DND-41 (cell line): ENCODE measurements around the gene BPIFB4.
"Not testable (repeated sequence)": the region's sequence is repeated elsewhere in the genome, so short reads cannot be mapped to it uniquely, and the experiment has no call there.

ENCODE experiments used
- ATAC-seq: fragments of 200-7000 bp; cut with Tn5 transposase; 3 replicates; pipeline ENCODE4 v1.9.1; 2021; ENCODE audit warnings: low read depth; ENCODE audit not compliant: insufficient read depth
- DNase-seq: peaks from one replicate; pipeline ENCODE4 v3.0.0-alpha.2; 2020
- H2AFZ ChIP-seq: 2 replicates; pipeline ENCODE4 v1.6.0; 2012; ENCODE audit warnings: low read depth, low read length
- H3K27ac ChIP-seq: 2 replicates; pipeline ENCODE4 v1.5.1; 2012; ENCODE audit warnings: low read length, inconsistent platforms
- H3K27me3 ChIP-seq: fragments of 200-600 bp; sonication (generic); 2 replicates; pipeline ENCODE4 v1.6.0; 2012; ENCODE audit warnings: low read length, mild to moderate bottlenecking, inconsistent platforms; ENCODE audit not compliant: insufficient read depth, poor library complexity
- H3K36me3 ChIP-seq: 2 replicates; pipeline ENCODE4 v1.5.1; 2012; ENCODE audit warnings: low read length, inconsistent platforms; ENCODE audit not compliant: insufficient read depth
- H3K4me1 ChIP-seq: 2 replicates; pipeline ENCODE4 v1.5.1; 2012; ENCODE audit warnings: mild to moderate bottlenecking, low read length; ENCODE audit not compliant: insufficient read depth
- H3K4me2 ChIP-seq: 2 replicates; pipeline ENCODE4 v1.6.0; 2012; ENCODE audit warnings: mild to moderate bottlenecking, moderate library complexity, low read length, inconsistent platforms; ENCODE audit not compliant: insufficient read depth
- H3K4me3 ChIP-seq, 2 experiments: fragments of 200-600 bp in 1 of 2; shearing (Covaris generic) in 1 of 2; 2 replicates each; pipeline ENCODE4 v1.5.1; 2012 to 2016; ENCODE audit warnings: inconsistent platforms in 2 of 2, low read length in 2 of 2, mild to moderate bottlenecking in 2 of 2, low read depth in 1 of 2, moderate library complexity in 1 of 2
- H3K79me2 ChIP-seq: 2 replicates; pipeline ENCODE4 v1.6.0; 2012; ENCODE audit warnings: low read length, inconsistent platforms; ENCODE audit not compliant: insufficient read depth
- H3K9ac ChIP-seq: 2 replicates; pipeline ENCODE4 v1.6.0; 2012; ENCODE audit warnings: low read depth, mild to moderate bottlenecking, inconsistent platforms, low read length, moderate library complexity
- H3K9me3 ChIP-seq: 2 replicates; pipeline ENCODE4 v1.5.1; 2012; ENCODE audit warnings: low read length, moderate library complexity, mild to moderate bottlenecking, inconsistent platforms; ENCODE audit not compliant: insufficient read depth, severe bottlenecking
- H4K20me1 ChIP-seq: 2 replicates; pipeline ENCODE4 v1.6.0; 2012; ENCODE audit warnings: low read length; ENCODE audit not compliant: insufficient read depth
- EZH2 ChIP-seq: IDR thresholded peaks from 3 replicates; pipeline ENCODE4 v1.6.1; 2012; ENCODE audit warnings: borderline replicate concordance, low read depth, mild to moderate bottlenecking, moderate library complexity, low read length, inconsistent platforms; ENCODE audit not compliant: severe bottlenecking
- TF ChIP-seq, protein P1 (sequence below): IDR thresholded peaks from 2 replicates; pipeline ENCODE4 v1.5.1; 2012; ENCODE audit warnings: borderline replicate concordance, low read length, moderate library complexity, mild to moderate bottlenecking; ENCODE audit not compliant: poor library complexity, severe bottlenecking; ENCODE audit errors: extremely low read depth

Gene BPIFB4

DNA sequence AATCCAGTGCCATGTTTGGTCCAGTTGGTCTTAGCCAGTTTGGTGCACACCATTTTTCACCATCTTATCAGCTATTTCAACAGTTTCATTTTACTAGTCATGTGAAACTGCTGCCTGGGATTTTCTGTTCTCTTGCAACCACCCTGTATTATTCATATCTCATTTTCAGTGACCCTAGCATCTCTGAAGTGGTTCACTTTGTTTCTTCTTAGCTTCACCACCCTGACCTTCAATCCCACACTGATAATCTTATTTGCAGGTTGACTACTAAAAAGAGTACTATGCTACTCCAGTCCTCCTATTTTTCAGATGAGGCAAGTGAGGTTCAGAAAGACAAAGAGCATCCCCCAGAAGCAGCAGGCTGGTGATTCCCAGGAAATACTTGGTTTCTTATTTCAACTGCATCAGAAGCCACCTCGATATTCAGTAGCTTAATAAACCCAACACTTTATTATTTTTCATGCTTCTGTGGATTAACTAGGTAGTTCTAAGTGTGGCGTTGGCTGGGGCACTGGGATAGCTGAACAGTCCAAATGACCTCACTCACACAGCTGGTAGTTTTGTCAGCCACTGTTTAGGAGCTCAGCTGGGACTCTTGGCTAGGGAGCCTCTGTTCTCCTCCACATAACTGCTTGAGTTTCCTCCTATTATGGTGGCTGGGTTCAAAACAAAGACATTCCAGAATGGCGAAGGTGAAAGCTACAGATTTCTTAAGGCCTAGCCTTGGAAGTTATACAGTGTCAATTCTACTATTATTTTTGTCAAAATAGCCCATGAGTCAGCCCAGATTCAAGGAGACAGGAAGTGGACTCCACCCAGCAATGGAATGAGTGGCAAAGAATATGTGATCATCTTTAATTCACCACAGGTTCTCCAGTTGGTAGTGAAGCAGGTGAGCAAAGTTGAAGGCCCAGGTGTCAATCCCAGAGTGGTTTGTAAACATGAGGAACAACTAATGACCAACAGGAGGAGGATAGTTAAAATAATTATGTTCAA is 40.6 kb downstream of the BPIFB4 start:
- TF ChIP-seq EZH2, result no peak
- TF ChIP-seq, protein P1, sequence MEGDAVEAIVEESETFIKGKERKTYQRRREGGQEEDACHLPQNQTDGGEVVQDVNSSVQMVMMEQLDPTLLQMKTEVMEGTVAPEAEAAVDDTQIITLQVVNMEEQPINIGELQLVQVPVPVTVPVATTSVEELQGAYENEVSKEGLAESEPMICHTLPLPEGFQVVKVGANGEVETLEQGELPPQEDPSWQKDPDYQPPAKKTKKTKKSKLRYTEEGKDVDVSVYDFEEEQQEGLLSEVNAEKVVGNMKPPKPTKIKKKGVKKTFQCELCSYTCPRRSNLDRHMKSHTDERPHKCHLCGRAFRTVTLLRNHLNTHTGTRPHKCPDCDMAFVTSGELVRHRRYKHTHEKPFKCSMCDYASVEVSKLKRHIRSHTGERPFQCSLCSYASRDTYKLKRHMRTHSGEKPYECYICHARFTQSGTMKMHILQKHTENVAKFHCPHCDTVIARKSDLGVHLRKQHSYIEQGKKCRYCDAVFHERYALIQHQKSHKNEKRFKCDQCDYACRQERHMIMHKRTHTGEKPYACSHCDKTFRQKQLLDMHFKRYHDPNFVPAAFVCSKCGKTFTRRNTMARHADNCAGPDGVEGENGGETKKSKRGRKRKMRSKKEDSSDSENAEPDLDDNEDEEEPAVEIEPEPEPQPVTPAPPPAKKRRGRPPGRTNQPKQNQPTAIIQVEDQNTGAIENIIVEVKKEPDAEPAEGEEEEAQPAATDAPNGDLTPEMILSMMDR, result no peak
- Histone ChIP-seq H3K36me3 (no peaks in the 10 kb centered on the region), H3K4me3 (no peak overlapping the region), H3K4me1 (no peaks in the 10 kb centered on the region), H3K27me3 (no peaks in the 10 kb centered on the region), H3K27ac (no peak overlapping the region), H3K9me3 (no peaks in the 10 kb centered on the region), H2AFZ (no peak overlapping the region), H3K9ac (no peak overlapping the region), H4K20me1 (no peaks in the 10 kb centered on the region), H3K4me2 (no peak overlapping the region), H3K79me2 (no peaks in the 10 kb centered on the region)
- no peak for DNase-seq
- ATAC-seq, result no peak

DNA sequence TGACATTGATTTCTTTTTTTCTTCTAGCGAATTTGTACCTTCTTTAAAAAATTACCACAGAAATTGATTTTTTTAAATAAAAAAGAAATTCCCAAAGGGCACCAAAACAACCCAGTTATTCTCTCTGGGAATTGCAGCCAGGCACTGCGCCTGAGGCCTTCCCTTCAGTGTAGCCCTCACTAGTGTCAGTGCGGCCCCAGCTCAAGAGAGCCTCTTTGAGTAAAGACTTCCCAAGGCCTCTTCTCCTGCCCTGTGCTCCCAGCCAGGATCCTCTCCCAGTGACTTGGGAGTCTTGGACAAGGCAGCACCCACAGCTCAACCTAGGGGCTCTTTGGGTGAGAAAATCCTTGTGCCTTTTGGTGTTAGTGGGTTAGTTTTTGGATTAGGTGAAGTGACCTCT is 41.5 kb downstream of the BPIFB4 start:
- no peak overlapping the region for H3K4me3 ChIP-seq
- H3K9ac ChIP-seq, result no peak overlapping the region
- TF ChIP-seq EZH2, result no peak
- TF ChIP-seq, protein P1, result no peak
- H3K4me1 ChIP-seq, result no peaks in the 10 kb centered on the region
- DNase-seq, result no peak
- no peaks in the 10 kb centered on the region for H4K20me1 ChIP-seq
- no peaks in the 10 kb centered on the region for H3K27me3 ChIP-seq
- ATAC-seq, result no peak
- no peaks in the 10 kb centered on the region for H3K79me2 ChIP-seq
- no peaks in the 10 kb centered on the region for H3K36me3 ChIP-seq
- no peak overlapping the region for H3K27ac ChIP-seq
- no peak overlapping the region for H2AFZ ChIP-seq
- H3K9me3 ChIP-seq, result no peaks in the 10 kb centered on the region
- no peak overlapping the region for H3K4me2 ChIP-seq

DNA sequence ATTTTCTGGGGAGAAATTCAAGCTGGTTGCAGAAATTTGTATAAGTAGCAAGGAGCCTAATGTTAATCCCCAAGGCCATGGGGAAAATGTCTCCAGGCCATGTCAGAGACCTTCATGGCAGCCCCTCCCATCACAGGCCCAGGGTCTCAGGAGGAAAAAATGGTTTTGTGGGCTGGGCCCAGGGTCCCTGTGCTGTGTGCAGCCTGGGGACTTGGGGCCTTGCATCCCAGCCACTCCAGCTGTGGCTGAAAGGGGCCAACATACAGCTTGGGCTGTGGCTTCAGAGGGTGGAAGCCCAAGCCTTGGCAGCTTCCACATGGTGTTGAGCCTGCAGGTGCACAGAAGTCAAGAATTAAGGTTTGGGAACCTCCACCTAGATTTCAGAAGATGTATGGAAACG is 42.9 kb downstream of the BPIFB4 start:
- not testable (repeated sequence) for H4K20me1 ChIP-seq, DNase-seq, ATAC-seq, H3K27ac ChIP-seq, H3K36me3 ChIP-seq, H3K9ac ChIP-seq, H3K9me3 ChIP-seq, H3K4me1 ChIP-seq, H3K79me2 ChIP-seq, H3K4me3 ChIP-seq, H2AFZ ChIP-seq, H3K4me2 ChIP-seq, H3K27me3 ChIP-seq

DNA sequence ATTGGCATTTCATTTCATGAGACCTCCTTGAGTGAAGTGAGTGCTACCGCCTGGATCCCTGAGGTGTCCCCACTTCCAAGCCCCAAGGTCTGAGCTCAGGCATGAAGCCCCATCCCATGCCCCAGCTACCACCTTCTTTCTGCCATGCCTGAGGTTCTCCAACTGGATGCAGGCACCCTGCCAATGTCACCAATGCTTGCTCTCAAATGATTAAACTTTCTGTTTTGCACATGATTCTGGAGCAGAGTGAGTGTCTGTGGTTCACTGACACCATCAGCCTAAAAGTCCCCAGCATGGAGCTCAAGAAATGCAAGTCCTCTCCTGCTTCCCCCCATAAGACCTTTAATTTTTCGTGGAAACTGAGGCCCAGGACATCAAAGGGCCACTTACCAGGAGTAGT is 44.8 kb downstream of the BPIFB4 start:
- no peaks in the 10 kb centered on the region for H3K9me3 ChIP-seq
- H3K27ac ChIP-seq, result no peak overlapping the region
- ATAC-seq, result no peak
- H4K20me1 ChIP-seq, result no peaks in the 10 kb centered on the region
- H3K79me2 ChIP-seq, result no peaks in the 10 kb centered on the region
- no peak overlapping the region for H2AFZ ChIP-seq
- H3K4me3 ChIP-seq, result no peak overlapping the region
- no peaks in the 10 kb centered on the region for H3K4me1 ChIP-seq
- H3K4me2 ChIP-seq, result no peak overlapping the region
- no peaks in the 10 kb centered on the region for H3K36me3 ChIP-seq
- H3K27me3 ChIP-seq, result peaks cover 10% of the 10 kb centered on the region
- no peak for DNase-seq
- no peak overlapping the region for H3K9ac ChIP-seq
- TF ChIP-seq, protein P1, result no peak
- TF ChIP-seq EZH2, result no peak
